ENCODE data around the gene IGSF9.

Gene IGSF9

DNA sequence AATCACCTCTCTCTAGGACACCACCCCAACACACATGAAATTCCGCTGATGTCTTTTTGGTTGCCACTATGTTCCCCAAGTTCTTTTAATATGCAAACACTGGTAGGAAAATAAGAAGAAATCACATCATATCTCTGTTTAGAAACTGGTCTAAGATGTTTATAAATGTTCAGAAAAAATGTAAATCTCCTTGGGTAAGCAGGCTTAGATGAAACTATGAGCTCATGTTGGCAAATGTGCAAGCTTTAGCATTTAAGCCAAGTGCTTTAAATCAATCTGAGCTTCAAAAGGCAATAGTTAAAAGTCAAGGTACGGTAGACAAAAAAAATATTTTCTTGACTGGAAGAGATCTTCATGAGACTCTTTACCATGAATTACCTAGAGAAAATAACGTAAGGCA, 33.8 kb upstream of the IGSF9 start:
- peaks cover 21% of the 10 kb centered on the region for H3K4me1 Mint-ChIP-seq
- no peak for TF ChIP-seq CTCF (IDR thresholded peaks at IDR 0.05)
- H3K27me3 Mint-ChIP-seq (ENCODE audit: low read depth, poor library complexity) = peaks cover 25% of the 10 kb centered on the region
- no peak overlapping the region for H3K4me3 Mint-ChIP-seq
- no peaks in the 10 kb centered on the region for H3K36me3 Mint-ChIP-seq (ENCODE audit: low read depth)
- peaks cover 3% of the 10 kb centered on the region for H3K9me3 Mint-ChIP-seq
- DNase-seq = no peak
- H3K27ac Mint-ChIP-seq = no peak overlapping the region

DNA sequence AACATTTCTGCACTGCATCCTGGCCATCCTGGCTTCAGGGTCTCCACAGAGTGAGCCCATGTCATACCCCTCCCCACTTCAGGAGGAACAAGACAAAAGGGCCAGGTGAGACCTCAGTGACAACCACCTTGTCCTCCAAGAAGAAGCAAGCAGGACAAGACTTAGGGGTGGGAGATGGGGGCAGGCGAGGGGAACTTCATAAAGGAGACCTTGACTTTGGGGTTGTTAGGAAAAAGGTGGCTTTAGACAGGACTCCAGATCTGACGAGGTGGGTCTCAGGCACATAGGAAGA, 32.6 kb upstream of the IGSF9 start:
- Mint-ChIP-seq H3K4me1 (peaks cover 10% of the 10 kb centered on the region), H3K4me3 (no peak overlapping the region), H3K27me3 (ENCODE audit: low read depth, poor library complexity) (peaks cover 25% of the 10 kb centered on the region), H3K27ac (no peak overlapping the region), H3K9me3 (peaks cover 2% of the 10 kb centered on the region), H3K36me3 (ENCODE audit: low read depth) (no peaks in the 10 kb centered on the region)
- TF ChIP-seq CTCF (IDR thresholded peaks at IDR 0.05) = no peak
- no peak for DNase-seq

DNA sequence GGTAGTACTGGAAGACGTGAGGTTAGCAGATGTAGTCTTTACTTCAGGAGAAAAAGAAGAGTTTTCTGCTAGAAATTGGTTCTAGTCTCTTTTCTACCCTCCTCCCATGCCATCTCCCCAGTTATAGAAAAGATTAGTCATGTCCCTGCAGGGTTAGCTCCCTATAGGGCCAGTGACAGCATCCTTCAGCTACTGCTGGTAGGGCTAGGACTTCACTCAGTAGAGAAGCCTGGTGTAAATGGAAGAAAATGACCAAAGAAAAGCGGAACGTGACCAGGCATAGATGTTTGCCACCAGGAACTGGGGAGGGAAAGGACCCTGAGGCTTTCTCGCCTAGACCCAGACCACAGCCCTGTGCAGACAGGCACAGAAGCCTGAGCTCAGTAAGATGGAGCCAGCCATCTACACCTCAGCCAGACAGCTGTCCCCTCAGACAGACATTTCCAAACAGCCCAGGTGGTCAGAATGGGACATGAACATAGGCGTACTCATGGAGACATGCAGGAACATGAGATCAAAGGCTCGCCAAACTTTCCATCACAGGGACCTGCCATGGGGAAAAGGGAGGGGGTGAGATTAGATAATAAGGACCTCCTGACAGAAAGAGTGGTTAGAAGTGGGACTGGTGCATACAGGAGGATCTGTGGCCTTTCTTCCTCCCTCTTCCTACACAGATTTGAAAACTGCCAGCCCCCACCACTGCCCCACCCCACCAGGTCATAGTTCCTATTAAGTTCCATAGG, 32.1 kb upstream of the IGSF9 start:
- peaks cover 8% of the 10 kb centered on the region for H3K4me1 Mint-ChIP-seq
- peaks cover 25% of the 10 kb centered on the region for H3K27me3 Mint-ChIP-seq (ENCODE audit: low read depth, poor library complexity)
- H3K27ac Mint-ChIP-seq = no peak overlapping the region
- H3K36me3 Mint-ChIP-seq (ENCODE audit: low read depth) = no peaks in the 10 kb centered on the region
- no peaks in the 10 kb centered on the region for H3K9me3 Mint-ChIP-seq
- TF ChIP-seq CTCF (IDR thresholded peaks at IDR 0.05) = no peak
- H3K4me3 Mint-ChIP-seq = no peak overlapping the region
- no peak for DNase-seq

GRCh38 chr1:159974350-159974965, 29.0 kb upstream of the IGSF9 start:
- DNase-seq = no peak
- Mint-ChIP-seq H3K27ac (no peak overlapping the region), H3K36me3 (ENCODE audit: low read depth) (no peaks in the 10 kb centered on the region), H3K9me3 (no peaks in the 10 kb centered on the region), H3K27me3 (ENCODE audit: low read depth, poor library complexity) (peaks cover 21% of the 10 kb centered on the region), H3K4me3 (no peak overlapping the region), H3K4me1 (peaks cover 22% of the 10 kb centered on the region)
- no peak for TF ChIP-seq CTCF (IDR thresholded peaks at IDR 0.05)

DNA sequence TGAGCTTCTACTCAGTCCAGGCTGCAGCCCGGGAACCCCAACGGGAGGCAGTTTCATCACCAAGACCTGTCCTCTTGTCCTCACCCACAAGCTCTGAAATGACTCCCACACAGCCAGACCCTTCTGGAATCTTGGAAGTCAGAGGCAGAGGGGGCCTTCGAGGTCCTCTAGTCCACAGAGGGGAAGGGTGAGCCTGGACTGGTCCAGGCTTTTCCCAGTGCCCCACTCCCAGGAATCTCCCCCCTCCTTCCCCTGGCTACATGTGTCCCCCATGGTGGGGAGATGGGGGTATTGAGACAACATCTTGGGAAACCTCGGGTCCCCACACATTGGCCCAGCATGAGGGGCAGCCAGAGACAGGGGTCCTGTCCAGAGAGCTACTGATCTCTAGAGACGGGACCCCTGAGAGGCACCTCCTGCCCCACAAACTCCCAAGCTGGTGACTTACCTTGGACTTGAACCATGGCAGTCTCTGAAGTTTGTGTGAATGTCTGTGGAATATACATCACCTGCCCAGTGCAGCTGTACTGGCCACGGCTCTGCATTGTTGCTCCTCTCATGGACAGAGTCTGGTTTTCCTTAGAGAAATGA, 28.0 kb upstream of the IGSF9 start:
- H3K4me3 Mint-ChIP-seq = no peak overlapping the region

More for the DNA sequence above, 28.0 kb upstream of the IGSF9 start:
- no peak overlapping the region for H3K27ac Mint-ChIP-seq
- DNase-seq = no peak
- H3K27me3 Mint-ChIP-seq (ENCODE audit: low read depth, poor library complexity) = peaks cover 21% of the 10 kb centered on the region
- no peaks in the 10 kb centered on the region for H3K36me3 Mint-ChIP-seq (ENCODE audit: low read depth)
- H3K9me3 Mint-ChIP-seq = no peaks in the 10 kb centered on the region
- H3K4me1 Mint-ChIP-seq = peaks cover 22% of the 10 kb centered on the region
- TF ChIP-seq CTCF (IDR thresholded peaks at IDR 0.05) = no peak
